Effector CD4-positive, alpha-beta T cell (primary cell): ENCODE measurements around the gene PYM1.
"Not testable (repeated sequence)": the region's sequence is repeated elsewhere in the genome, so short reads cannot be mapped to it uniquely, and the experiment has no call there.

Experiments
- DNase-seq: peaks from one replicate; pipeline ENCODE4 v3.0.0-alpha.2; 2020

Gene PYM1

GRCh38 chr12:55908726-55909512 is 18.8 kb downstream of the PYM1 start:
- no peak for DNase-seq

DNA sequence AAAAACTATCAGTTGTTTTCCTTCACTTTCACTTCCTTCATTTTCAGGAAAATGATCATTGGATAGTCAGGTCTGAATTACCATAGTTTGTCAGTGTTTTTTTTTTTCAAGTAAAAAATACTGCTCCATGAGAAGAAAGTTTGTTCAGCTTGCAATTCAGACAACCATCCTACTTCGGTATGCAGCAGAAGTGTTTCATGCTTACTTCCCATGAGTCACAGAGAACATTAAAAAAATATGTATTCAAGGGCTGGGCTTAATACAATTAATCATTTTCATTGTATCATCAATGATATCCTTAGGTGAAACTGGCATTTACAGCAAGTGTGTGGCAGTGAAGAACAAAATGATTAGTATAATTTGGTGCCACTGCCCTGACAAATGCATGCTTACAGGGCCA is 21.6 kb downstream of the PYM1 start:
- no peak for DNase-seq

- DNase-seq, result no peak
These were observed 25.7 kb downstream of the PYM1 start for GRCh38 chr12:55901881-55902490.

DNA sequence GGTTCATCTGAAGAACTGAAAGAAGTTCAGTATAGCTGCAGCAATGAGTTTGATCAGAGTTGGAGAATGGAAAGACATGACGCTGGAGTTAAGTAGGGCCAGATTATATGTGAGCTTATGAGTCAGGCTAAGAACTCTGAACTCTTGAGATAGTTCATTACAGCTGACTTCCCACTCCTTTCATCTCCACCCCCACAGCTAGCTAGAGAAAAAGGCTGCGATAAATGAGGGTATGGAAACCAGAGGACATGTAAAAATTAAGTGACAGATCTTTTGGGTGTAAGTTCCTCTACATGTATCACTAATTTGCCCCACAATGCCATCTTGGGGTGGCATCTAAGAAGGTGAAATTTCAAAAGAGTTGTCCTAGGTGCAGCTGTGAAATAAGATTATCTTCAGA is 28.6 kb downstream of the PYM1 start:
- DNase-seq, result no peak

GRCh38 chr12:55893723-55894122 is 34.0 kb downstream of the PYM1 start:
- DNase-seq, result no peak

GRCh38 chr12:55891310-55891709 is 36.4 kb downstream of the PYM1 start:
- DNase-seq, result no peak

- no peak for DNase-seq
These were observed 42.6 kb downstream of the PYM1 start for GRCh38 chr12:55885113-55885512.

- no peak for DNase-seq
These were observed 49.9 kb downstream of the PYM1 start for GRCh38 chr12:55877824-55878223.

- DNase-seq, result no peak
These were observed 51.8 kb downstream of the PYM1 start for GRCh38 chr12:55875704-55876467.

- DNase-seq, result no peak
These were observed 53.3 kb downstream of the PYM1 start for GRCh38 chr12:55874443-55874842.

DNA sequence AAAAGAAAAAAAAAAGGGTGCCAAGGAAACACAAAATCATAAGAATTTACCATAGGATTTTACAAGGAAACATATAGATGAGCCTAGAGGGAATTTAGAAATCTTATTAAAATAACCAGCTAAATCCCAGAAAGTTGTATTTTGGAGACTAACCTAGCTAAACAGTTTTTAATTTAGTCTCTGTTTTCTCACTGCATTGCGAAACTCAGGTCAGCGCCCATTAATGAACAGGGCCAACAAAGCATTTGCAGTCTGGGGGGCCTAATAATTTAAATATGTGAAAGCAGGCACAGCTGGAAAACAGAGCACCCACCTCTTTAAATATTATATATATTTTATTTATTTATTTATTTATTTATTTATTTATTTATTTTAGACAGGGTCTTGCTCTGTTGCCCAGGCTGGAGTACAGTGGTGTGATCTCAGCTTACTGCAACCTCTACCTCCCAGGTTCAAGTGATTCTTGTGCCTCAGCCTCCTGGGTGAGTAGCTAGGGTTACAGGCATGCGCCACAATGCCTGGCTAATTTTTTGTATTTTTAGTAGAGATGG is 61.2 kb downstream of the PYM1 start:
- not testable (repeated sequence) for DNase-seq

GRCh38 chr12:55865327-55865726 is 62.4 kb downstream of the PYM1 start:
- no peak for DNase-seq

DNA sequence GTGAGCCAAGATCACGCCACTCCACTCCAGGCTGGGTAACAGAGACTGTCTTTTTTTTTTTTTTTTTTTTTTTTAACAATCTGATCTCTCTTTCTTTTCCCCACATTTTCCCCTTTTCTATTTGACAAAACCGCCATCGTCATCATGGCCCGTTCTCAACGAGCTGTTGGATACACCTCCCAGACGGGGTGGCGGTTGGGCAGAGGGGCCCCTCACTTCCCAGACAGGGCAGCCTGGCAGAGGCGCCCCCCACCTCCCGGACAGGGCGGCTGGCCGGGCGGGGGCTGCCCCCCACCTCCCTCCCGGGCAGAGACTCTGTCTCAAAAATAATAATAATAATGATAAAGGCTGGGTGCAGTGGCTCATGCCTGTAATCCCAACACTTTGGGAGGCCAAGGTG is 64.8 kb downstream of the PYM1 start:
- not testable (repeated sequence) for DNase-seq

GRCh38 chr12:55862286-55862685 is 65.4 kb downstream of the PYM1 start:
- DNase-seq, result no peak

GRCh38 chr12:55861871-55862270 is 65.8 kb downstream of the PYM1 start:
- DNase-seq, result no peak

GRCh38 chr12:55861396-55861795 is 66.3 kb downstream of the PYM1 start:
- no peak for DNase-seq

- no peak for DNase-seq
These were observed 75.0 kb downstream of the PYM1 start for GRCh38 chr12:55852740-55853139.
